RCC 7860 (cell line): ENCODE measurements around the gene F13A1.

Experiments
- DNase-seq: peaks from one replicate; pipeline ENCODE4 v3.0.0-alpha.2; 2015; ENCODE audit warnings: low spot score
- FAIRE-seq: peaks from 2 replicates; lab custom pipeline; 2012; peaks lifted over from hg19 to GRCh38; lab: Jason Lieb, UNC

The F13A1 gene

GRCh38 chr6:6246544-6246943 is 73.9 kb downstream of the F13A1 start:
- FAIRE-seq (no peak), DNase-seq (no peak)

GRCh38 chr6:6244624-6245023 is 75.8 kb downstream of the F13A1 start:
- DNase-seq (no peak), FAIRE-seq (no peak)

GRCh38 chr6:6243846-6244245 is 76.6 kb downstream of the F13A1 start:
- no peak for FAIRE-seq

GRCh38 chr6:6239598-6240581 is 80.6 kb downstream of the F13A1 start:
- DNase-seq = no peak
- FAIRE-seq = no peak

More at GRCh38 chr6:6243846-6244245, 76.6 kb downstream of the F13A1 start:
- no peak for DNase-seq

GRCh38 chr6:6236730-6237469 is 83.6 kb downstream of the F13A1 start:
- DNase-seq (no peak), FAIRE-seq (no peak)

GRCh38 chr6:6235786-6236185 is 84.7 kb downstream of the F13A1 start:
- DNase-seq (no peak), FAIRE-seq (no peak)

GRCh38 chr6:6234963-6235362 is 85.5 kb downstream of the F13A1 start:
- DNase-seq (no peak), FAIRE-seq (no peak)

- FAIRE-seq = no peak
- DNase-seq = no peak
Measured at GRCh38 chr6:6230286-6230685, 90.2 kb downstream of the F13A1 start.

- FAIRE-seq = no peak
- no peak for DNase-seq
Measured at GRCh38 chr6:6227896-6228295, 92.6 kb downstream of the F13A1 start.

- FAIRE-seq (no peak), DNase-seq (no peak)
Measured at GRCh38 chr6:6225885-6226529, 94.5 kb downstream of the F13A1 start.

GRCh38 chr6:6224933-6225486 is 95.5 kb downstream of the F13A1 start:
- FAIRE-seq = no peak

GRCh38 chr6:6221787-6222535 is 98.5 kb downstream of the F13A1 start:
- FAIRE-seq (no peak), DNase-seq (no peak)

More at GRCh38 chr6:6224933-6225486, 95.5 kb downstream of the F13A1 start:
- DNase-seq = no peak

- DNase-seq (no peak), FAIRE-seq (no peak)
Measured at GRCh38 chr6:6220718-6221117, 99.7 kb downstream of the F13A1 start.

- FAIRE-seq = no peak
- DNase-seq = no peak
Measured at GRCh38 chr6:6219716-6220115, 100.7 kb downstream of the F13A1 start.

- FAIRE-seq (no peak), DNase-seq (no peak)
Measured at GRCh38 chr6:6218759-6219085, 101.7 kb downstream of the F13A1 start.

GRCh38 chr6:6217855-6218758 is 102.4 kb downstream of the F13A1 start:
- DNase-seq (no peak), FAIRE-seq (no peak)

- FAIRE-seq (no peak), DNase-seq (no peak)
Measured at GRCh38 chr6:6210994-6211393, 109.5 kb downstream of the F13A1 start.

GRCh38 chr6:6202886-6203285 is 117.6 kb downstream of the F13A1 start:
- no peak for FAIRE-seq

GRCh38 chr6:6201200-6201599 is 119.3 kb downstream of the F13A1 start:
- DNase-seq (no peak), FAIRE-seq (no peak)

More at GRCh38 chr6:6202886-6203285, 117.6 kb downstream of the F13A1 start:
- no peak for DNase-seq
